C4-2B (cell line): ENCODE results near the gene TRIO.

Source experiments
- ZFX ChIP-seq: fragments of 450-650 bp; IDR thresholded peaks from 2 replicates; pipeline ENCODE4 v1.6.1; 2017
- TF ChIP-seq, protein P1 (sequence below): fragments of 450-650 bp; conservative IDR thresholded peaks from 2 replicates; pipeline ENCODE4 v1.5.1; 2017; ENCODE audit warnings: mild to moderate bottlenecking

DNA sequence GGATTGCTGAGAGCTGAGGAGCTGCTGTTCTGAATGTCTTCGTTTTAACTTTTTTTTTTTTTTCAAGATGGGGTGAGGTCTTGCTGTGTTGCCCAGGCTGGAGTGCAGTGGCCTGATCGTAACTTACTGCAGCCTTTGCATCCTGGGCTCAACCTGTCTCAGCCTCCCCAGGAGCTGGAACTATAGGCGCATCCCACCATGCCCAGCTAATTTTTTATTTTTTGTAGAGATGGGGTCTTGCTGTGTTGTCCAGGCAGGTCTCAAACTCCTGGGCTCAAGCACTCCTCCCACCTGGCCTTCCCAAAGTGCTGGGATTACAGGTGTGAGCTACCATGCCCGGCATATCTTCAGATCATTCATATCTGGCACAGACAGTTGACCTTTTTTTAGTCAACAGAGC is 46.5 kb downstream of the TRIO start:
- TF ChIP-seq, protein P1, sequence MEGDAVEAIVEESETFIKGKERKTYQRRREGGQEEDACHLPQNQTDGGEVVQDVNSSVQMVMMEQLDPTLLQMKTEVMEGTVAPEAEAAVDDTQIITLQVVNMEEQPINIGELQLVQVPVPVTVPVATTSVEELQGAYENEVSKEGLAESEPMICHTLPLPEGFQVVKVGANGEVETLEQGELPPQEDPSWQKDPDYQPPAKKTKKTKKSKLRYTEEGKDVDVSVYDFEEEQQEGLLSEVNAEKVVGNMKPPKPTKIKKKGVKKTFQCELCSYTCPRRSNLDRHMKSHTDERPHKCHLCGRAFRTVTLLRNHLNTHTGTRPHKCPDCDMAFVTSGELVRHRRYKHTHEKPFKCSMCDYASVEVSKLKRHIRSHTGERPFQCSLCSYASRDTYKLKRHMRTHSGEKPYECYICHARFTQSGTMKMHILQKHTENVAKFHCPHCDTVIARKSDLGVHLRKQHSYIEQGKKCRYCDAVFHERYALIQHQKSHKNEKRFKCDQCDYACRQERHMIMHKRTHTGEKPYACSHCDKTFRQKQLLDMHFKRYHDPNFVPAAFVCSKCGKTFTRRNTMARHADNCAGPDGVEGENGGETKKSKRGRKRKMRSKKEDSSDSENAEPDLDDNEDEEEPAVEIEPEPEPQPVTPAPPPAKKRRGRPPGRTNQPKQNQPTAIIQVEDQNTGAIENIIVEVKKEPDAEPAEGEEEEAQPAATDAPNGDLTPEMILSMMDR = no peak
- no peak for TF ChIP-seq ZFX
